H9 (cell line): ENCODE results near the gene ATP6V0A1. TPM values are rescaled to one million over a fixed set of nuclear protein-coding genes. Genes with fewer than 3 reads are reported as not detected.

Experiments used
- DNase-seq: peaks from one replicate; pipeline ENCODE4 v3.0.0-alpha.2; 2017
- H2AFZ ChIP-seq: one replicate; pipeline ENCODE4 v1.6.1; 2013; ENCODE audit warnings: mild to moderate bottlenecking, low read length, control low read depth, moderate library complexity
- H2AK5ac ChIP-seq: 2 replicates; pipeline ENCODE4 v1.6.1; 2013; ENCODE audit warnings: low read length, control low read depth, mixed read lengths; ENCODE audit not compliant: insufficient read length
- H2BK120ac ChIP-seq: one replicate; pipeline ENCODE4 v1.6.1; 2013; ENCODE audit warnings: low read depth, mild to moderate bottlenecking, low read length, control low read depth, inconsistent platforms; ENCODE audit not compliant: poor library complexity, severe bottlenecking
- H2BK12ac ChIP-seq: 2 replicates; pipeline ENCODE4 v1.6.1; 2013; ENCODE audit warnings: low read length, control low read depth, mixed read lengths, low read depth; ENCODE audit not compliant: insufficient read length
- H2BK15ac ChIP-seq: 2 replicates; pipeline ENCODE4 v1.6.1; 2013; ENCODE audit warnings: low read depth, low read length, control low read depth
- H2BK20ac ChIP-seq: one replicate; pipeline ENCODE4 v1.6.1; 2013; ENCODE audit warnings: low read depth, mild to moderate bottlenecking, low read length, control low read depth, inconsistent platforms; ENCODE audit not compliant: poor library complexity, severe bottlenecking
- H2BK5ac ChIP-seq: 2 replicates; pipeline ENCODE4 v1.6.1; 2013; ENCODE audit warnings: low read length, control low read depth, mixed read lengths; ENCODE audit not compliant: insufficient read length
- H3K14ac ChIP-seq: 2 replicates; pipeline ENCODE4 v1.6.1; 2013; ENCODE audit warnings: low read length, control low read depth; ENCODE audit not compliant: insufficient read depth
- H3K18ac ChIP-seq: 2 replicates; pipeline ENCODE4 v1.6.1; 2013; ENCODE audit warnings: low read depth, mild to moderate bottlenecking, mixed read lengths, low read length, control low read depth; ENCODE audit not compliant: insufficient read length
- H3K23ac ChIP-seq: 2 replicates; pipeline ENCODE4 v1.6.1; 2013; ENCODE audit warnings: low read length, control low read depth, mixed read lengths, low read depth; ENCODE audit not compliant: insufficient read length
- H3K23me2 ChIP-seq: 2 replicates; pipeline ENCODE4 v1.6.1; 2013; ENCODE audit warnings: low read depth, mild to moderate bottlenecking, mixed read lengths, low read length, control low read depth; ENCODE audit not compliant: insufficient read length, poor library complexity, severe bottlenecking
- H3K27ac ChIP-seq: 2 replicates; pipeline ENCODE4 v1.5.1; 2013; ENCODE audit warnings: low read length, control low read depth, mixed read lengths, low read depth; ENCODE audit not compliant: insufficient read length
- H3K27me3 ChIP-seq: 2 replicates; pipeline ENCODE4 v1.6.1; 2013; ENCODE audit warnings: low read length, control low read depth, inconsistent platforms; ENCODE audit not compliant: insufficient read depth
- H3K4ac ChIP-seq: 2 replicates; pipeline ENCODE4 v1.6.1; 2013; ENCODE audit warnings: low read depth, mild to moderate bottlenecking, control low read depth, inconsistent platforms, low read length, moderate library complexity
- H3K4me1 ChIP-seq: 2 replicates; pipeline ENCODE4 v1.6.1; 2013; ENCODE audit warnings: low read length, control low read depth, inconsistent platforms; ENCODE audit not compliant: insufficient read depth
- H3K4me2 ChIP-seq: 2 replicates; pipeline ENCODE4 v1.6.1; 2013; ENCODE audit warnings: low read length, control low read depth, mixed read lengths; ENCODE audit not compliant: insufficient read length, insufficient read depth
- H3K56ac ChIP-seq: 2 replicates; pipeline ENCODE4 v1.6.1; 2013; ENCODE audit warnings: low read depth, mild to moderate bottlenecking, mixed read lengths, low read length, control low read depth; ENCODE audit not compliant: insufficient read length
- H3K79me1 ChIP-seq: 2 replicates; pipeline ENCODE4 v1.6.1; 2013; ENCODE audit warnings: low read depth, mild to moderate bottlenecking, moderate library complexity, low read length, control low read depth, inconsistent platforms; ENCODE audit not compliant: insufficient read depth, poor library complexity, severe bottlenecking
- H3K79me2 ChIP-seq: 2 replicates; pipeline ENCODE4 v1.6.1; 2013; ENCODE audit warnings: low read length, control low read depth, inconsistent platforms; ENCODE audit not compliant: insufficient read depth
- H3K9ac ChIP-seq: 2 replicates; pipeline ENCODE4 v1.6.1; 2013; ENCODE audit warnings: low read length, control low read depth, mixed read lengths; ENCODE audit not compliant: insufficient read length; ENCODE audit errors: extremely low read depth
- H3K9me3 ChIP-seq: one replicate; pipeline ENCODE4 v1.6.1; 2013; ENCODE audit warnings: low read depth, low read length, inconsistent platforms; ENCODE audit not compliant: control insufficient read depth
- H3T11ph ChIP-seq: one replicate; pipeline ENCODE4 v1.6.1; 2013; ENCODE audit warnings: mild to moderate bottlenecking, low read length, control low read depth, inconsistent platforms
- H4K20me1 ChIP-seq: one replicate; pipeline ENCODE4 v1.6.1; 2013; ENCODE audit not compliant: control insufficient read depth, insufficient read length, insufficient read depth
- H4K5ac ChIP-seq: 2 replicates; pipeline ENCODE4 v1.6.1; 2013; ENCODE audit warnings: low read depth, mild to moderate bottlenecking, mixed read lengths, low read length, control low read depth; ENCODE audit not compliant: insufficient read length
- H4K8ac ChIP-seq: replicated peaks from 2 replicates; pipeline ENCODE4 v1.6.1; 2013; ENCODE audit warnings: low read length, control low read depth, mixed read lengths, low read depth; ENCODE audit not compliant: insufficient read length
- H4K91ac ChIP-seq: 2 replicates; pipeline ENCODE4 v1.6.1; 2013; ENCODE audit warnings: low read depth, mild to moderate bottlenecking, moderate library complexity, mixed read lengths, low read length, control low read depth; ENCODE audit not compliant: insufficient read length
- H3K27ac Mint-ChIP-seq, 3 experiments: 2 replicates in 2 of 3; 3 replicates in 1 of 3; pipeline ENCODE4 v1.8.0; 2020 to 2021; ENCODE audit warnings: mixed read lengths in 3 of 3, mild to moderate bottlenecking in 1 of 3, moderate library complexity in 1 of 3
- H3K27me3 Mint-ChIP-seq: 2 replicates; pipeline ENCODE4 v1.8.0; 2021; ENCODE audit warnings: low read depth, mild to moderate bottlenecking, moderate library complexity, mixed read lengths
- H3K36me3 Mint-ChIP-seq, 3 experiments: 2 replicates in 2 of 3; 3 replicates in 1 of 3; pipeline ENCODE4 v1.8.0; 2020 to 2021; ENCODE audit warnings: low read depth in 3 of 3, mixed read lengths in 3 of 3; ENCODE audit not compliant: insufficient read depth in 1 of 3
- H3K4me1 Mint-ChIP-seq, 2 experiments: 2 replicates each; pipeline ENCODE4 v1.8.0; 2020; ENCODE audit warnings: mixed read lengths in 2 of 2
- H3K4me3 Mint-ChIP-seq, 2 experiments: 2 replicates in 1 of 2; 3 replicates in 1 of 2; pipeline ENCODE4 v1.8.0; 2020 to 2021; ENCODE audit warnings: mild to moderate bottlenecking in 2 of 2, mixed read lengths in 2 of 2, moderate library complexity in 1 of 2
- H3K9me3 Mint-ChIP-seq, 2 experiments: 2 replicates in 1 of 2; 3 replicates in 1 of 2; pipeline ENCODE4 v1.8.0; 2020; ENCODE audit warnings: mild to moderate bottlenecking in 2 of 2, mixed read lengths in 2 of 2, moderate library complexity in 1 of 2
- CTCF ChIP-seq: fragments of 200-600 bp; sonication (generic); conservative IDR thresholded peaks from 3 replicates; pipeline ENCODE4 v1.8.0; 2021; ENCODE audit warnings: antibody characterized with exemption, mild to moderate bottlenecking
- whole genome bisulfite sequencing: extraction: QIAGEN DNeasy Blood & Tissue Kit; methylation state at CpG from one replicate; pipeline ENCODE4 v1.1.7; 2013; ENCODE audit warnings: missing lambda C conversion rate, low lambda C conversion rate, mixed read lengths; ENCODE audit not compliant: insufficient read length; ENCODE audit errors: extremely low coverage; 5-methylcytosine and 5-hydroxymethylcytosine counted together
- total RNA-seq: library from RNA; stranded (reverse); gene quantifications from 2 replicates; pipeline ENCODE4 v1.2.1, GENCODE V29; 2021

Gene ATP6V0A1
- total RNA-seq, 1 experiment from 2014 or later, result 54.1 TPM

- WGBS, result no CpG with 5 or more reads among the region's 5 CpGs
These were observed 48.4 kb upstream of the ATP6V0A1 start for GRCh38 chr17:42410319-42410685.

More at GRCh38 chr17:42410319-42410685, 48.4 kb upstream of the ATP6V0A1 start:
- no peak for TF ChIP-seq CTCF
- Histone ChIP-seq H3K9me3 (no peaks in the 10 kb centered on the region), H2BK20ac (no peak overlapping the region), H3K79me1 (no peaks in the 10 kb centered on the region), H4K20me1 (no peaks in the 10 kb centered on the region), H2AFZ (no peak overlapping the region), H2AK5ac (no peak overlapping the region), H2BK5ac (no peak overlapping the region), H3K18ac (no peak overlapping the region), H3K4ac (no peak overlapping the region), H3K79me2 (no peaks in the 10 kb centered on the region), H3K23me2 (no peaks in the 10 kb centered on the region), H4K91ac (no peak overlapping the region), H3K9ac (no peak overlapping the region), H3K4me1 (peaks cover 10% of the 10 kb centered on the region; the same call in 1 of the 2 replicates), H3T11ph (no peak overlapping the region), H2BK120ac (no peak overlapping the region), H4K8ac (no peak overlapping the region), H3K56ac (no peak overlapping the region), H2BK15ac (no peak overlapping the region), H3K4me2 (no peak overlapping the region), H4K5ac (no peak overlapping the region), H3K27ac (no peak overlapping the region), H3K23ac (no peak overlapping the region), H3K14ac (no peak overlapping the region), H2BK12ac (no peak overlapping the region), H3K27me3 (no peaks in the 10 kb centered on the region)
- Mint-ChIP-seq H3K4me3 (no peak overlapping the region), H3K27me3 (no peaks in the 10 kb centered on the region), H3K9me3 (no peaks in the 10 kb centered on the region), H3K4me1 (peaks cover 30 to 45% of the 10 kb centered on the region in 2 experiments), H3K36me3 (peaks cover 0 to 10% (median 5%) of the 10 kb centered on the region in 3 experiments; a peak in 4 of 7 replicates), H3K27ac (no peak overlapping the region)
- DNase-seq, result no peak
